Umbilical cord (tissue), 1 donor: Measurements from ENCODE around the gene NPC2. TPM values are rescaled to one million over a fixed set of nuclear protein-coding genes. Genes with fewer than 3 reads are reported as not detected.

ENCODE experiments used
- total RNA-seq: library from RNA; depleted of rRNA; stranded (reverse); fragments of >200 nt; gene quantifications from one replicate; pipeline ENCODE4 v1.2.3, GENCODE V29; 2014; ENCODE audit warnings: low replicate concordance; ENCODE audit not compliant: insufficient read depth

Gene NPC2
- total RNA-seq, 1 donor from 2014 or later: 95.8 TPM

Other genes starting within 250 kb of the NPC2 start
- 47.7 TPM for gene ABCD4, start 190.4 kb downstream of the NPC2 start, total RNA-seq
- 1.2 TPM for gene VRTN, start 144.8 kb downstream of the NPC2 start, total RNA-seq
- gene SYNDIG1L, start 67.1 kb downstream of the NPC2 start, total RNA-seq: not detected
- 42.4 TPM for gene ISCA2, start 460 bp upstream of the NPC2 start, total RNA-seq
- gene LTBP2, start 118.9 kb upstream of the NPC2 start, total RNA-seq: 103 TPM
- gene AREL1, start 219.8 kb upstream of the NPC2 start, total RNA-seq: 13.2 TPM
- 15.4 TPM for gene FCF1, start 219.8 kb upstream of the NPC2 start, total RNA-seq